Heart left ventricle (tissue), 13 donors: Measurements from ENCODE around the gene C2CD4B.

Experiments used
- POLR2A ChIP-seq, 2 donors: fragments of 450-650 bp; IDR thresholded peaks; one replicate each; pipeline ENCODE4 v1.6.1; 2017; ENCODE audit warnings: antibody characterized with exemption in 2 of 2, mild to moderate bottlenecking in 2 of 2, moderate library complexity in 2 of 2
- TF ChIP-seq, protein P1 (sequence below), 12 donors: fragments of 200-600 bp; sonication (generic) in 4 of 12; IDR thresholded peaks; one replicate each; pipeline versions ENCODE4 v1.5.0 to v1.8.0; 2018 to 2022; ENCODE audit warnings: antibody characterized with exemption in 12 of 12, mild to moderate bottlenecking in 5 of 12
- donor health status: ischemic (EF 13 %, LVEDD 7.1; RV severe dilation, severe dysfunction).
- donor health status: DM: no; HTN: yes; CAD: no.
- donor health status: DM: no; HTN: no; CAD: no.
- donor health status: ischemic (EF 25% LVEDD 6.9; RV normal size, moderate dysfunction).
- donor health status: ischemic (EF 25% LVEDD 5.7; RV mildly dilated, moderate dysfunction).
- donor health status: ischemic (EF 35%, LVEDD 5.7; RV mildly dilated, moderate dysfunction).
- donor health status: nonischemic (EF 11% LVEDD 7.7; RV severe dilation, severe dysfunction).
- donor health status: DM: yes; HTN: yes; CAD: no.
- donor health status: PGD.
- donor health status: ischemic (EF 29% LVEDD 5.4; RV normal size, mild dysfunction).
- donor health status: nonischemic (EF 23%, LVEDD 6.1; RV moderate dilation, normal function).

DNA sequence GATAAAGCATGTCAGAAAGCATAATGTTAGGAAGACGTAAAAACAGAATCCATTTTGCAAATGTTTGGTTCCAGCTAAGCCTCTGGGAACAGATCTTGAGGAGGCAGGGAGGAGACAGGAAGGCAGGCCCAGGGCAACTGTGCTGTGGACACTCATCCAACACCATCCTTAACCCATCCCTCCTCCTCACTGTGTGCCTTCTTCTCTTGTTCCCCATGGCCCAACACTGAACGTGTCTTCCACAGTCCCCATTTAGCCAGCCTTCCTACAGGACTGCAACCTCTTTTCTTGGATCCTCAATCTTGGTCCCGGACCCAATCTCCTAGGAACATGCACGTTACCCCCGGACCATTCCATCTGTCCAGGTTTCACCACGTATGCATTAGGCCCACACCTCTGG lies 15.4 kb downstream of the C2CD4B start:
- TF ChIP-seq, protein P1, sequence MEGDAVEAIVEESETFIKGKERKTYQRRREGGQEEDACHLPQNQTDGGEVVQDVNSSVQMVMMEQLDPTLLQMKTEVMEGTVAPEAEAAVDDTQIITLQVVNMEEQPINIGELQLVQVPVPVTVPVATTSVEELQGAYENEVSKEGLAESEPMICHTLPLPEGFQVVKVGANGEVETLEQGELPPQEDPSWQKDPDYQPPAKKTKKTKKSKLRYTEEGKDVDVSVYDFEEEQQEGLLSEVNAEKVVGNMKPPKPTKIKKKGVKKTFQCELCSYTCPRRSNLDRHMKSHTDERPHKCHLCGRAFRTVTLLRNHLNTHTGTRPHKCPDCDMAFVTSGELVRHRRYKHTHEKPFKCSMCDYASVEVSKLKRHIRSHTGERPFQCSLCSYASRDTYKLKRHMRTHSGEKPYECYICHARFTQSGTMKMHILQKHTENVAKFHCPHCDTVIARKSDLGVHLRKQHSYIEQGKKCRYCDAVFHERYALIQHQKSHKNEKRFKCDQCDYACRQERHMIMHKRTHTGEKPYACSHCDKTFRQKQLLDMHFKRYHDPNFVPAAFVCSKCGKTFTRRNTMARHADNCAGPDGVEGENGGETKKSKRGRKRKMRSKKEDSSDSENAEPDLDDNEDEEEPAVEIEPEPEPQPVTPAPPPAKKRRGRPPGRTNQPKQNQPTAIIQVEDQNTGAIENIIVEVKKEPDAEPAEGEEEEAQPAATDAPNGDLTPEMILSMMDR (IDR thresholded peaks at IDR 0.05): no peak
- TF ChIP-seq POLR2A (IDR thresholded peaks at IDR 0.05): no peak
